Activated naive CD4-positive, alpha-beta T cell (primary cell): Measurements from ENCODE around the gene KRTAP3-1.

Source experiments
- DNase-seq, 4 experiments: peaks; one replicate each; lab custom pipeline; 2025; lab: John Stamatoyannopoulos, UW

The KRTAP3-1 gene

DNA sequence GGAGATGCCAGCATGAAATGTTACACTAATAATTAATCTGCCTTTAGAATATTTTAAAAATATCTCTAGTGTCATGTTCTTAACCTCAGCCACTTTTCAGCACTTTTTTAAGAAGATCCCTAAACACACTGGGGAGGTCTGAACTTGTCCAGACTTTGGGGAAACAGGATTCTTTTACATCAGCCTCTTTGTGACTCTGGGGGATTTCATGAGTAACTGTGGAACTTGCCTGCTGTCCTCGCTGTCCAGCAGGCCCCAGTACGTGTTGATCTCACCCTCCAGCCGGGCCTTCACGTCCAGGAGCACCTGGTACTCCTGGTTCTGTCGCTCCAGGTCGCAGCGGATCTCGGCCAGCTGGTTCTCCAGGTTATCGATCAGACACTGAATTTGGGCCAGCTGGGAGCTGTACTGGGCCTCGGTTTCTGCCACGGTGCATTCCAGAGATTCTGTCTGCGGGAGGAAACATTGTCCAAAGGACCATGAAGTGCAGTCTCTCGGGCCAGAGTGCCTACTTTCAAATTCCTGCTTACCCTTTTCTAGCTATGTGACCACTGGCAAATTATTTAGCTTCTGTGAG, 30.3 kb downstream of the KRTAP3-1 start:
- no peak for DNase-seq

GRCh38 chr17:40975516-40975915, 33.4 kb downstream of the KRTAP3-1 start:
- no peak for DNase-seq

- DNase-seq, result no peak
These were observed 34.6 kb downstream of the KRTAP3-1 start for GRCh38 chr17:40974366-40974765.

DNA sequence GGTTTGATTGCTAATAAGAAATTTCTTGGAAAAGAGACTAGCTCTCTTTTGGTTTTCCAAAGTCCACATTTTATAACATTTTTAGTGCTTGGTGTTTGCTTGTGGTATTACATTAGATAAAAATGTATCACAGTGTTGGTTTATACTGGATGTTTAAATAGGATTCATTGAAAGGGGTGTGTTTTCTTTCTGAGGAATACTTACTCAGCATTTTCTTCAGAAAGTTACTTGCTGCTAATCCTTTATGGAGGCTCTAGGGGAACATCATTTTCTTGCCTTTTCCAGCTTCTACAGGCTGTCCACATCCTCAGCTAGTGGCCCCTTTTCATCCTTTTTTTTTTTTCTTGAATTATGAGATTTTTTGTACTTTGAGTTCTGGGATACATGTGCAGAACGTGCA, 41.3 kb downstream of the KRTAP3-1 start:
- no peak for DNase-seq

- DNase-seq, result no peak
These were observed 42.1 kb downstream of the KRTAP3-1 start, which contains the start of gene KRT39 for GRCh38 chr17:40966848-40967247. TSS of gene KRT39 (minus strand) at chr17:40966948. CDS start at chr17:40966856, 92 bp downstream.

GRCh38 chr17:40963838-40964237, 45.1 kb downstream of the KRTAP3-1 start:
- no peak for DNase-seq

DNA sequence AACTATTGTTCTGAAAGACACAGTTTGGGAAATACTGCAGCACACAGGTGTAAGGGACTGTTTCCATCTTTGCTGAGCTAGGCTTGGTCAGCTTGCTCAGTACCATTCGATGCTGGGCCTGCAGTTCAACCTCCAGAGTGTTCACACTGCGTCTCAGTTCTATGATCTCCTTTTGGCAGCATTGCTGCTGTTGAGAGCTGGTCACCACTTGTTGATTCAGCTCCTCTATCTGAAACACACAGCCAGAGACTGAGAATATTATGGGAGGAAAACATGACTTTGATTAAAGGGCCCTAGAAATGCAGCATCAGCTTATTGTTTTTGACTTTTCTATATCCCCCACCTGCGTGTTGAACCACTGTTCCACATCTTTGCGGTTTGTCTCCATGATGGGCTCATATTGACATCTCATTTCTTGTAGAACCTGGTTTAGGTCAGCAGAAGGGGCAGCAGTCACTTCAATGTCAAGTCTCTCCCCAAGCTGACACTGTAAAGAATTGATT, 46.8 kb downstream of the KRTAP3-1 start:
- no peak for DNase-seq

DNA sequence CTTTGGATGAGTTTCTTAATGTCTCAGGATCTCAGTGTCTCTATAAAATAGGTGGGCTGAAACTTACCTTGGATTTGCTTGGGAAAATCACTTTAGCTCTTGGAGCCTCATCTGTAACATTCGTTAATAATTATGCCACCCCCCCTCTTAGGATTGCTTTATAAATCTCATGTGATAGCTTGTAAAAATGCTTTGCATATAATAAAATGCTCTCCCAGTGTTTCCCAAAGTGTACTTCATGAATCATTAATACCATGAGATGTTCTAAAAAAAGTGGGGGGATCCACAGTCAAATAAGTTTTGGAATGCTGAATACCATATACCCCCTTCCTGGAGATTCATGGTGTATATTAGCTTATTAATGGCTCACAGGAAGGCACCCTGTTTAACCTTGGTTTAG, 47.3 kb downstream of the KRTAP3-1 start:
- DNase-seq, result no peak

- DNase-seq, result no peak
These were observed 48.8 kb downstream of the KRTAP3-1 start for GRCh38 chr17:40960144-40960543.
